K562 (cell line): ENCODE results near the gene DYRK4. TPM values are rescaled to one million over a fixed set of nuclear protein-coding genes. Genes with fewer than 3 reads are reported as not detected.

Source experiments
- CEBPB ChIP-seq: fragments of 450-650 bp; IDR thresholded peaks from 2 replicates; pipeline ENCODE4 v1.6.1; 2016; ENCODE audit warnings: missing genetic modification characterization, missing compliant biosample characterization
- JUND ChIP-seq, 2 experiments: IDR thresholded peaks; 2 replicates in 1 of 2; 3 replicates in 1 of 2; pipeline ENCODE4 v1.6.1; 2011; ENCODE audit warnings: borderline replicate concordance in 2 of 2, low read depth in 2 of 2, low read length in 2 of 2, improper control_type of control experiment in 1 of 2, missing biosample characterization in 1 of 2, missing genetic modification characterization in 1 of 2, missing genetic modification reagents in 1 of 2
- KDM5B ChIP-seq: fragments of 200-600 bp; sonication (generic); IDR thresholded peaks from 2 replicates; pipeline ENCODE4 v1.6.1; 2012; ENCODE audit warnings: low read depth, mild to moderate bottlenecking, moderate library complexity, low read length, control low read depth, inconsistent platforms; ENCODE audit not compliant: insufficient replicate concordance
- KLF16 ChIP-seq: IDR thresholded peaks from 2 replicates; pipeline ENCODE4 v1.6.1; 2016; ENCODE audit warnings: antibody characterized with exemption
- MCM7 ChIP-seq, 2 experiments: fragments of 450-650 bp; IDR thresholded peaks; 2 replicates each; pipeline ENCODE4 v1.6.1; 2016 to 2018
- MED1 ChIP-seq: sonication (generic); formaldehyde crosslinking; IDR thresholded peaks from 2 replicates; pipeline ENCODE4 v1.8.1; 2023; ENCODE audit warnings: missing genetic modification reagents, borderline replicate concordance
- MIER1 ChIP-seq: fragments of 450-650 bp; IDR thresholded peaks from 2 replicates; pipeline ENCODE4 v1.6.1; 2016; ENCODE audit warnings: antibody characterized with exemption, mild to moderate bottlenecking, low read depth
- MYC ChIP-seq, 2 experiments: fragments of 250-450 bp in 1 of 2; sonication (Bioruptor Pico) in 1 of 2; IDR thresholded peaks; 2 replicates each; pipeline versions ENCODE4 v1.5.1 to v1.6.1; 2012 to 2021; ENCODE audit warnings: low read depth in 2 of 2, borderline replicate concordance in 1 of 2, improper control_type of control experiment in 1 of 2, low read length in 1 of 2, mild to moderate bottlenecking in 1 of 2, moderate library complexity in 1 of 2
- RBFOX2 ChIP-seq: fragments of 200-400 bp; formaldehyde crosslinking; IDR thresholded peaks from 2 replicates; pipeline ENCODE4 v1.6.1; 2017; ENCODE audit warnings: low read depth, mild to moderate bottlenecking, low read length, moderate library complexity
- RCOR1 ChIP-seq, 2 experiments: IDR thresholded peaks; 2 replicates each; pipeline ENCODE4 v1.6.1; 2012; ENCODE audit warnings: low read depth in 2 of 2, low read length in 2 of 2, borderline replicate concordance in 1 of 2, improper control_type of control experiment in 1 of 2
- SREBF1 ChIP-seq: fragments of 150-350 bp; IDR thresholded peaks from 2 replicates; pipeline ENCODE4 v1.6.1; 2014; ENCODE audit warnings: antibody characterized with exemption, low read depth, low read length, borderline replicate concordance
- TBP ChIP-seq: optimal IDR thresholded peaks from 2 replicates; pipeline ENCODE3; 2011; ENCODE audit warnings: low read depth, low read length, improper control_type of control experiment
- ZNF174 ChIP-seq: fragments of 250-450 bp; sonication (Bioruptor Pico); IDR thresholded peaks from 2 replicates; pipeline ENCODE4 v1.4.0; 2020; ENCODE audit warnings: mild to moderate bottlenecking
- ZNF316 ChIP-seq: fragments of 450-650 bp; IDR thresholded peaks from 2 replicates; pipeline ENCODE4 v1.6.1; 2016
- polyA plus RNA-seq, 8 experiments: library from polyadenylated mRNA; depleted of rRNA in 4 of 8; stranded (reverse) in 5 of 8; unstranded in 3 of 8; fragments of >200 nt; fragmentation: Nextera tagmentation in 2 of 8; fragmentation: Illumina TruSeq in 1 of 8; extraction: Ambion mirVana in 2 of 8; extraction: Trizol in 1 of 8; gene quantifications; 2 replicates each; pipeline versions ENCODE4 v1.2.1 to v1.2.3, GENCODE V29; 2011 to 2014; ENCODE audit warnings: inconsistent platforms in 1 of 8, missing spikeins in 1 of 8
- total RNA-seq, 7 experiments: library from RNA; depleted of rRNA in 6 of 7; stranded (reverse); fragments of >200 nt in 6 of 7; fragmentation: Illumina TruSeq in 2 of 7; extraction: Trizol in 2 of 7; gene quantifications; 2 replicates each; pipeline versions ENCODE4 v1.2.1 to v1.2.3, GENCODE V29; 2011 to 2021; ENCODE audit warnings: low replicate concordance in 1 of 7
- TF ChIP-seq, protein P1 (sequence below): fragments of 250-450 bp; sonication (Bioruptor Pico); IDR thresholded peaks from 2 replicates; pipeline ENCODE4 v1.8.0; 2022; ENCODE audit warnings: inconsistent platforms, mild to moderate bottlenecking, moderate library complexity, borderline replicate concordance
- TF ChIP-seq, protein P2 (sequence below): sonication (generic); formaldehyde crosslinking; IDR thresholded peaks from 2 replicates; pipeline ENCODE4 v1.4.0; 2020; ENCODE audit warnings: mild to moderate bottlenecking, missing genetic modification reagents
- TF ChIP-seq, protein P3 (sequence below), 2 experiments: fragments of 200-800 bp in 1 of 2; sonication (Bioruptor generic) in 1 of 2; sonication (generic) in 1 of 2; formaldehyde crosslinking in 1 of 2; IDR thresholded peaks in 1 of 2; conservative IDR thresholded peaks in 1 of 2; 2 replicates each; pipeline versions ENCODE4 v1.5.0 to v1.6.1; 2016 to 2020; ENCODE audit warnings: missing compliant biosample characterization in 1 of 2, missing genetic modification characterization in 1 of 2, missing genetic modification reagents in 1 of 2
- TF ChIP-seq, protein P4 (sequence below), 2 experiments: fragments of 450-650 bp; conservative IDR thresholded peaks; 2 replicates each; pipeline ENCODE4 v1.6.1; 2017; ENCODE audit warnings: mild to moderate bottlenecking in 2 of 2, moderate library complexity in 2 of 2

The DYRK4 gene
- total and polyA plus RNA-seq, 9 of the 15 experiments (the other 6 are each of a cell fraction or from before 2014, with no cell fraction given), result 13.4 to 37.4 (median 22.2) TPM

DNA sequence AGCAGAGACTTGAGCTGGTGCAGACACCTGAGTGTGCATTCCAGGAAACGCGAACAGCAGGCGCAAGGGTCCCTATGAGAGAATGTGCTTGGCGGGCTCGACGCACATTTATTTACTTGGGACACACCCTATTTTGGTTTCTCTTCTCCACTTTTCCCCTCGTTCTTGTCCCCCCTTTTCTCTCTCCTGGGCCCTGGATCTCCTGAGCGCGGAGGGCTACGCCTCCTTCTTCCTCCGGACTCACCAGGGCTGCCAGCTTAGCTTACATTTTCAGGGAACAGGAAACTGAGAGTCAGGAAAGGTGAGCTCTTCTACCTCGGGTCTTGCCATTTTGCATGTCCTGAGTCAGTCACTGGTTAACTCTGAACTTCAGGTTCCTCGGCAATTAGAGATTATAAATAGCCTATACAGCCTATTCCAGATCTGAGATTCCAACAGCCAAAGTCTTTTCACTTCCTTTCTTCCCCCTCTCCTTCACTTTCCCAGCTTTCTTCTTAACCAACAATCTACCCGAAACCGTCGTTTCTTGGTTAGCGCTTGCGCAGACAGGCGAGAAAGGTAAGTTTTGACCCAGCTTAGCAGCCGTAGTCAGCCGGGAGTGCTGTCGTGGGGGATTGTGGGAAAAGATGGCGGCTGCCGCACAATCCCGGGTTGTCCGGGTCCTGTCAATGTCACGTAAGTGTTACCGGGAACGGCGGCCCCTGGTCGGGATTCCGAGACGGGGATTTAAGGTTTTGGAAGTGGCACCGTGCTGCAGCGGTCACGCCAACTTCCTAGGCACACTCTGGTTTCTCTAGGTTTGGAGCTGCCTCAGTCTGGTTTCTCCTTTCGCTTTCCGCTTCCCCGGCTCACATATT, 86.7 kb downstream of the DYRK4 start, which contains the start of the genes AKAP3 and NDUFA9 (continued):
- TF ChIP-seq MYC (IDR thresholded peaks at IDR 0.05; ENCODE audit: low read depth, low read length), result peak; percentile 48; the same call in 1 of the 2 replicates
- TF ChIP-seq MYC (CRISPR knock-in tag; IDR thresholded peaks at IDR 0.05; ENCODE audit: borderline replicate concordance, low read depth), result no peak
- no peak for TF ChIP-seq ZNF174 (CRISPR knock-in tag)
- TF ChIP-seq JUND (IDR thresholded peaks at IDR 0.05; ENCODE audit: borderline replicate concordance, low read depth, low read length), result peak; percentile 36; the same call in 1 of the 2 replicates
- TF ChIP-seq JUND (tag; IDR thresholded peaks at IDR 0.05; ENCODE audit: borderline replicate concordance, low read depth, low read length), result no peak; the same call in 2 of the 3 replicates
- TF ChIP-seq SREBF1, result no peak
- peak; percentile 76 for TF ChIP-seq RBFOX2
- no peak for TF ChIP-seq MCM7 (IDR thresholded peaks at IDR 0.05)
- TF ChIP-seq CEBPB, result no peak
- peak; percentile 83 for TF ChIP-seq KDM5B
- TF ChIP-seq, protein P1, sequence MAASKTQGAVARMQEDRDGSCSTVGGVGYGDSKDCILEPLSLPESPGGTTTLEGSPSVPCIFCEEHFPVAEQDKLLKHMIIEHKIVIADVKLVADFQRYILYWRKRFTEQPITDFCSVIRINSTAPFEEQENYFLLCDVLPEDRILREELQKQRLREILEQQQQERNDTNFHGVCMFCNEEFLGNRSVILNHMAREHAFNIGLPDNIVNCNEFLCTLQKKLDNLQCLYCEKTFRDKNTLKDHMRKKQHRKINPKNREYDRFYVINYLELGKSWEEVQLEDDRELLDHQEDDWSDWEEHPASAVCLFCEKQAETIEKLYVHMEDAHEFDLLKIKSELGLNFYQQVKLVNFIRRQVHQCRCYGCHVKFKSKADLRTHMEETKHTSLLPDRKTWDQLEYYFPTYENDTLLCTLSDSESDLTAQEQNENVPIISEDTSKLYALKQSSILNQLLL (CRISPR knock-in tag), result no peak
- TF ChIP-seq, protein P2, sequence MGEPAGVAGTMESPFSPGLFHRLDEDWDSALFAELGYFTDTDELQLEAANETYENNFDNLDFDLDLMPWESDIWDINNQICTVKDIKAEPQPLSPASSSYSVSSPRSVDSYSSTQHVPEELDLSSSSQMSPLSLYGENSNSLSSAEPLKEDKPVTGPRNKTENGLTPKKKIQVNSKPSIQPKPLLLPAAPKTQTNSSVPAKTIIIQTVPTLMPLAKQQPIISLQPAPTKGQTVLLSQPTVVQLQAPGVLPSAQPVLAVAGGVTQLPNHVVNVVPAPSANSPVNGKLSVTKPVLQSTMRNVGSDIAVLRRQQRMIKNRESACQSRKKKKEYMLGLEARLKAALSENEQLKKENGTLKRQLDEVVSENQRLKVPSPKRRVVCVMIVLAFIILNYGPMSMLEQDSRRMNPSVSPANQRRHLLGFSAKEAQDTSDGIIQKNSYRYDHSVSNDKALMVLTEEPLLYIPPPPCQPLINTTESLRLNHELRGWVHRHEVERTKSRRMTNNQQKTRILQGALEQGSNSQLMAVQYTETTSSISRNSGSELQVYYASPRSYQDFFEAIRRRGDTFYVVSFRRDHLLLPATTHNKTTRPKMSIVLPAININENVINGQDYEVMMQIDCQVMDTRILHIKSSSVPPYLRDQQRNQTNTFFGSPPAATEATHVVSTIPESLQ, result no peak
- no peak for TF ChIP-seq MED1 (CRISPR knock-in tag)
- TF ChIP-seq TBP, result peak; percentile 88
- TF ChIP-seq, protein P3, sequence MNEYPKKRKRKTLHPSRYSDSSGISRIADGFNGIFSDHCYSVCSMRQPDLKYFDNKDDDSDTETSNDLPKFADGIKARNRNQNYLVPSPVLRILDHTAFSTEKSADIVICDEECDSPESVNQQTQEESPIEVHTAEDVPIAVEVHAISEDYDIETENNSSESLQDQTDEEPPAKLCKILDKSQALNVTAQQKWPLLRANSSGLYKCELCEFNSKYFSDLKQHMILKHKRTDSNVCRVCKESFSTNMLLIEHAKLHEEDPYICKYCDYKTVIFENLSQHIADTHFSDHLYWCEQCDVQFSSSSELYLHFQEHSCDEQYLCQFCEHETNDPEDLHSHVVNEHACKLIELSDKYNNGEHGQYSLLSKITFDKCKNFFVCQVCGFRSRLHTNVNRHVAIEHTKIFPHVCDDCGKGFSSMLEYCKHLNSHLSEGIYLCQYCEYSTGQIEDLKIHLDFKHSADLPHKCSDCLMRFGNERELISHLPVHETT (CRISPR knock-in tag; conservative IDR thresholded peaks at IDR 0.05 in 1 of 2, IDR thresholded peaks at IDR 0.05 in 1 of 2), result 0 out of 4 replicates have a peak, but pooled peaks of 1 of the 2 experiments have one; percentile 28
- no peak for TF ChIP-seq MIER1
- TF ChIP-seq ZNF316, result no peak
- TF ChIP-seq, protein P4, sequence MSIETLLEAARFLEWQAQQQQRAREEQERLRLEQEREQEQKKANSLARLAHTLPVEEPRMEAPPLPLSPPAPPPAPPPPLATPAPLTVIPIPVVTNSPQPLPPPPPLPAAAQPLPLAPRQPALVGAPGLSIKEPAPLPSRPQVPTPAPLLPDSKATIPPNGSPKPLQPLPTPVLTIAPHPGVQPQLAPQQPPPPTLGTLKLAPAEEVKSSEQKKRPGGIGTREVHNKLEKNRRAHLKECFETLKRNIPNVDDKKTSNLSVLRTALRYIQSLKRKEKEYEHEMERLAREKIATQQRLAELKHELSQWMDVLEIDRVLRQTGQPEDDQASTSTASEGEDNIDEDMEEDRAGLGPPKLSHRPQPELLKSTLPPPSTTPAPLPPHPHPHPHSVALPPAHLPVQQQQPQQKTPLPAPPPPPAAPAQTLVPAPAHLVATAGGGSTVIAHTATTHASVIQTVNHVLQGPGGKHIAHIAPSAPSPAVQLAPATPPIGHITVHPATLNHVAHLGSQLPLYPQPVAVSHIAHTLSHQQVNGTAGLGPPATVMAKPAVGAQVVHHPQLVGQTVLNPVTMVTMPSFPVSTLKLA (conservative IDR thresholded peaks at IDR 0.05), result peak in 1 of 2 experiments; percentile 60; a peak in 1 of 4 replicates
- TF ChIP-seq KLF16, result 0 out of 2 replicates have a peak, but pooled peaks have one; percentile 52
- peak in 1 of 2 experiments; percentile 46; a peak in 1 of 4 replicates for TF ChIP-seq RCOR1 (IDR thresholded peaks at IDR 0.05; ENCODE audit: borderline replicate concordance in 1 of 2, low read depth in 2 of 2, low read length in 2 of 2)
